Head of caudate nucleus (tissue), 42 donors: Measurements from ENCODE around the gene GRIK3.

Experiments
- DNase-seq, 42 donors: peaks; one replicate each; pipeline versions ENCODE4 v3.0.0 to v3.0.0-alpha.2; 2020 to 2021; ENCODE audit warnings: mixed read lengths in 7 of 42
- intact Hi-C: fragments of 100-400 bp; cut with DNase I; formaldehyde crosslinking; loops from one replicate; pipeline ENCODE4 v1.15.0; 2022

Gene GRIK3

GRCh38 chr1:36834586-36834985 lies 199.7 kb downstream of the GRIK3 start:
- no peak for DNase-seq
- intact Hi-C loops, result no loop called here

- intact Hi-C loops, result no loop called here
- DNase-seq, result peak in 1 of 42 donors; percentile 27
These were observed 203.0 kb downstream of the GRIK3 start for GRCh38 chr1:36831186-36831810.

- intact Hi-C loops, result no loop called here
- no peak for DNase-seq
These were observed 204.4 kb downstream of the GRIK3 start for GRCh38 chr1:36829961-36830360.

- intact Hi-C loops, result no loop called here
- peak in 6 of 42 donors; percentile 11 to 64 (median 17) for DNase-seq
These were observed 205.2 kb downstream of the GRIK3 start for GRCh38 chr1:36829066-36829465.

- intact Hi-C loops, result no loop called here
- DNase-seq, result no peak
These were observed 209.1 kb downstream of the GRIK3 start for GRCh38 chr1:36825226-36825625.

GRCh38 chr1:36824390-36824861 lies 209.9 kb downstream of the GRIK3 start:
- DNase-seq, result peak in 7 of 42 donors; percentile 18 to 66 (median 31)

GRCh38 chr1:36822648-36823047 lies 211.7 kb downstream of the GRIK3 start:
- intact Hi-C loops, result no loop called here
- no peak for DNase-seq

More at GRCh38 chr1:36824390-36824861, 209.9 kb downstream of the GRIK3 start:
- intact Hi-C loops, result no loop called here

- DNase-seq, result no peak
- intact Hi-C loops, result no loop called here
These were observed 212.9 kb downstream of the GRIK3 start for GRCh38 chr1:36821386-36821785.

GRCh38 chr1:36818771-36819170 lies 215.5 kb downstream of the GRIK3 start:
- no peak for DNase-seq
- intact Hi-C loops, result no loop called here

GRCh38 chr1:36816348-36816747 lies 218.0 kb downstream of the GRIK3 start:
- intact Hi-C loops, result no loop called here
- DNase-seq, result no peak

GRCh38 chr1:36814774-36815173 lies 219.5 kb downstream of the GRIK3 start:
- intact Hi-C loops, result no loop called here
- no peak for DNase-seq

- peak in 4 of 42 donors; percentile 26 to 41 (median 33) for DNase-seq
- intact Hi-C loops, result no loop called here
These were observed 220.2 kb downstream of the GRIK3 start for GRCh38 chr1:36814083-36814482.

GRCh38 chr1:36807262-36807661 lies 227.1 kb downstream of the GRIK3 start:
- intact Hi-C loops, result no loop called here
- DNase-seq, result peak in 1 of 42 donors; percentile 50

GRCh38 chr1:36805979-36806640 lies 228.2 kb downstream of the GRIK3 start:
- no peak for DNase-seq
- intact Hi-C loops, result no loop called here

- DNase-seq, result no peak
- intact Hi-C loops, result no loop called here
These were observed 229.5 kb downstream of the GRIK3 start for GRCh38 chr1:36804669-36805314.

- DNase-seq, result peak in 11 of 42 donors; percentile 8 to 62 (median 35)
- intact Hi-C loops, result no loop called here
These were observed 230.3 kb downstream of the GRIK3 start for GRCh38 chr1:36803868-36804570.

- intact Hi-C loops, result no loop called here
- DNase-seq, result no peak
These were observed 232.3 kb downstream of the GRIK3 start for GRCh38 chr1:36802018-36802417.

- no peak for DNase-seq
- intact Hi-C loops, result no loop called here
These were observed 236.6 kb downstream of the GRIK3 start for GRCh38 chr1:36797761-36798160.

GRCh38 chr1:36796733-36797132 lies 237.6 kb downstream of the GRIK3 start:
- DNase-seq, result no peak
- intact Hi-C loops, result no loop called here

- intact Hi-C loops, result no loop called here
- DNase-seq, result no peak
These were observed 238.2 kb downstream of the GRIK3 start for GRCh38 chr1:36796106-36796590.
